ENCODE data around the gene FIGN.

- TF ChIP-seq CTCF (conservative IDR thresholded peaks at IDR 0.05; ENCODE audit: low read depth, low read length) (no peak), EZH2phosphoT487 (IDR thresholded peaks at IDR 0.05; ENCODE audit: borderline replicate concordance, low read length) (no peak)
Observed at GRCh38 chr2:163771596-163771995, 35.8 kb upstream of the FIGN start.
